ENCODE data around the gene RAI1.

Gene RAI1

DNA sequence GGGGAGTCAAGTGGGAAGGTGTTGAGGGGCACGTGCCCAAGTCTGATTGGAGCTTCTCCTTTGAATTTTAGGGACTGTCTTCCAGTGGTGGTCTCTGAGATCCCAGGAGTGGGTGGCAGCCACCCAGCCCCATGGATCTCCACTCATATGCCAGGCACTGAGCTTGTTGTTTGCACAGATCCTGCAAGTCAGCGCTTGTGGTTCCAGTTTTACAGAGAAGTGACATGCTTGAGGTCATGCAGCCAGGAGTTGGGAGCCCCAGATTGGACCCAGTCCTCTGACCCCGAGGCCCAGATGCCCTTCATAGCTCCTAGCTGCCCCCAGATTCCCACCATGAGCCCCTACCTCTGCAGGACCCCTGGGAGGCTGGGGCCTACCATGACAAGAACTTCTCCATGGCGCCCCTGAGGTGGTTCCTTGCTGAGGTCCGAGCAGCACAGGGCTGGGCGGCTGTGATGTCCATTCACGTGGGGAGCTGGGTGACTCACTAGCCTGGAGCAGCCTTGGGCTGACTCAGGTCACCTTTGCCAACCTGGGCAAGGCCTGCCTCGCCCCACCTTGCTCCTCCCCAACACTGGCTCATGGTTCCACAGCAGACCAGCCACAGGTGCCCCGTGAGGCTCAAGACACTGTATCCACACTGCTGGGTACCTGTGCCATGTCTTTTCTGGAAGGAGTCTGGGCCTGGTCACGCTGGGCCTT lies 47.4 kb downstream of the RAI1 start:
- Histone ChIP-seq H3K4me2 (ENCODE audit: insufficient read depth, low read length, poor library complexity, severe bottlenecking) (no peak overlapping the region), H3K27ac (replicated peaks; ENCODE audit: low read length) (no peak overlapping the region), H3K4me1 (ENCODE audit: control insufficient read depth in 2 of 2, insufficient read depth in 1 of 2, low read depth in 1 of 2, low read length in 2 of 2) (peaks cover 14 to 43% of the 10 kb centered on the region in 2 donors)

DNA sequence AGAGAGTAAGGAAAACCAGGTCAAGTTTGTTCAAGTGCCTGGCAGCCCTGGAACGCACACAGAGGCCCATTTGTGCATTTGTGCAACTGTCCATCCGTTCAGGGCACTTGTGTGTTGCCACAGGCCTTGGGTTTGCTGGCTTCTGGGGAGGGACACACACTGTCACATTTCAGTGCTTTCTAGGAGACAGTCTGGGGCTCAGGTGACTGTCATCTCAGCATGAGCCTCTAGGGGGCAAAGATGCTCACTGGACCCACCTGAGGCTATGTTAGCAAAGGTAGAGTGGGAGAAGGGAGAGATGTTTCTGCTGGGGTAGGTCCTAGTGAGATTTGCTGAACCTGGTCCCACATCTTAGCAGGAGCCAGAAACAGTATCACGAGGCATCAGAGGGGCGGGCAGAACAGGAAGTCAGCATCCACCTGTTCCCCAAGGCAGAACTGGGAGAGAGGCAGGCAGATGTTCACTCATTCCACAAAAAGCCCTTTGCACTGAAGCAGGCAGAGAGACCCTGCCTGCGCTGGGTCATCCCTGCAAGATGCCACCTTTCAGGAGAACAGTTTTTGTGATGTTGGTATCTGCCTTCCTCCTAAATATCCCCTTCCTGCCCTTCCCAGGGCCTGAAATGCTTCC lies 48.5 kb downstream of the RAI1 start:
- no peak overlapping the region for H2AFZ ChIP-seq (ENCODE audit: low read length)
- no peak overlapping the region for H3K4me3 ChIP-seq (ENCODE audit: low read length in 2 of 2)
- H2BK12ac ChIP-seq (ENCODE audit: low read length), result no peak overlapping the region
- no peak overlapping the region for H3K4ac ChIP-seq (ENCODE audit: low read length)
- H3K9ac ChIP-seq (ENCODE audit: low read depth, low read length, poor library complexity), result no peak overlapping the region
- peaks cover 0 to 2% (median 0%) of the 10 kb centered on the region in 3 experiments for H3K27me3 ChIP-seq (ENCODE audit: control insufficient read depth in 3 of 3, insufficient read depth in 3 of 3, low read depth in 1 of 3, low read length in 3 of 3)
- H2BK5ac ChIP-seq (ENCODE audit: low read length), result no peak overlapping the region
- H3K23ac ChIP-seq (ENCODE audit: low read depth, low read length, poor library complexity), result no peak overlapping the region
- H3K4me2 ChIP-seq (ENCODE audit: insufficient read depth, low read length, poor library complexity, severe bottlenecking), result no peak overlapping the region
- no CpG with 5 or more reads among the region's 5 CpGs for WGBS, 2 donors (ENCODE audit: extremely low coverage in 2 of 2, insufficient read length in 2 of 2, insufficient replicate concordance in 1 of 2)
- no peak overlapping the region for H2BK15ac ChIP-seq (ENCODE audit: low read length)
- no peaks in the 10 kb centered on the region for H3K9me3 ChIP-seq (replicated peaks in 1 of 2; ENCODE audit: control insufficient read depth in 2 of 2, insufficient read depth in 1 of 2, low read depth in 1 of 2, low read length in 2 of 2)
- no peak overlapping the region for H3K18ac ChIP-seq (ENCODE audit: low read length)
- no peak overlapping the region for H4K91ac ChIP-seq (ENCODE audit: low read depth, low read length, poor library complexity)
- H2AK5ac ChIP-seq (ENCODE audit: low read depth, low read length), result no peak overlapping the region
- H3K79me1 ChIP-seq (ENCODE audit: low read depth, low read length), result peaks cover 35% of the 10 kb centered on the region
- no peak for DNase-seq (ENCODE audit: low spot score)
- H3K14ac ChIP-seq (ENCODE audit: low read length), result no peak overlapping the region
- no peak overlapping the region for H3K27ac ChIP-seq (replicated peaks; ENCODE audit: low read length)
- H4K8ac ChIP-seq (ENCODE audit: low read depth, low read length), result no peak overlapping the region
- H3K36me3 ChIP-seq (replicated peaks in 1 of 2; ENCODE audit: control insufficient read depth in 2 of 2, insufficient read depth in 2 of 2, low read length in 2 of 2), result peaks cover 12 to 60% of the 10 kb centered on the region in 2 donors
- H2BK120ac ChIP-seq (ENCODE audit: low read depth, low read length), result no peak overlapping the region
- H3K4me1 ChIP-seq (ENCODE audit: control insufficient read depth in 2 of 2, insufficient read depth in 1 of 2, low read depth in 1 of 2, low read length in 2 of 2), result peaks cover 14 to 43% of the 10 kb centered on the region in 2 donors

More for the DNA sequence above, 47.4 kb downstream of the RAI1 start:
- H2BK12ac ChIP-seq (ENCODE audit: low read length), result no peak overlapping the region
- no peak overlapping the region for H3K4ac ChIP-seq (ENCODE audit: low read length)
- H4K91ac ChIP-seq (ENCODE audit: low read depth, low read length, poor library complexity), result no peak overlapping the region
- H2BK120ac ChIP-seq (ENCODE audit: low read depth, low read length), result no peak overlapping the region
- H2AK5ac ChIP-seq (ENCODE audit: low read depth, low read length), result peak overlapping the region; percentile 25
- H3K9me3 ChIP-seq (replicated peaks in 1 of 2; ENCODE audit: control insufficient read depth in 2 of 2, insufficient read depth in 1 of 2, low read depth in 1 of 2, low read length in 2 of 2), result no peaks in the 10 kb centered on the region
- H3K18ac ChIP-seq (ENCODE audit: low read length), result no peak overlapping the region
- H2BK5ac ChIP-seq (ENCODE audit: low read length), result peak overlapping the region; percentile 84
- no CpG with 5 or more reads among the region's 10 CpGs for WGBS, 2 donors (ENCODE audit: extremely low coverage in 2 of 2, insufficient read length in 2 of 2, insufficient replicate concordance in 1 of 2)
- H3K9ac ChIP-seq (ENCODE audit: low read depth, low read length, poor library complexity), result no peak overlapping the region
- H3K14ac ChIP-seq (ENCODE audit: low read length), result no peak overlapping the region
- no peak overlapping the region for H2BK15ac ChIP-seq (ENCODE audit: low read length)
- H2AFZ ChIP-seq (ENCODE audit: low read length), result no peak overlapping the region
- peaks cover 35% of the 10 kb centered on the region for H3K79me1 ChIP-seq (ENCODE audit: low read depth, low read length)
- DNase-seq (ENCODE audit: low spot score), result no peak
- no peak overlapping the region for H3K23ac ChIP-seq (ENCODE audit: low read depth, low read length, poor library complexity)
- peaks cover 0 to 2% (median 0%) of the 10 kb centered on the region in 3 experiments for H3K27me3 ChIP-seq (ENCODE audit: control insufficient read depth in 3 of 3, insufficient read depth in 3 of 3, low read depth in 1 of 3, low read length in 3 of 3)
- H4K8ac ChIP-seq (ENCODE audit: low read depth, low read length), result no peak overlapping the region
- H3K36me3 ChIP-seq (replicated peaks in 1 of 2; ENCODE audit: control insufficient read depth in 2 of 2, insufficient read depth in 2 of 2, low read length in 2 of 2), result peaks cover 12 to 55% of the 10 kb centered on the region in 2 donors
- H3K4me3 ChIP-seq (ENCODE audit: low read length in 2 of 2), result no peak overlapping the region

DNA sequence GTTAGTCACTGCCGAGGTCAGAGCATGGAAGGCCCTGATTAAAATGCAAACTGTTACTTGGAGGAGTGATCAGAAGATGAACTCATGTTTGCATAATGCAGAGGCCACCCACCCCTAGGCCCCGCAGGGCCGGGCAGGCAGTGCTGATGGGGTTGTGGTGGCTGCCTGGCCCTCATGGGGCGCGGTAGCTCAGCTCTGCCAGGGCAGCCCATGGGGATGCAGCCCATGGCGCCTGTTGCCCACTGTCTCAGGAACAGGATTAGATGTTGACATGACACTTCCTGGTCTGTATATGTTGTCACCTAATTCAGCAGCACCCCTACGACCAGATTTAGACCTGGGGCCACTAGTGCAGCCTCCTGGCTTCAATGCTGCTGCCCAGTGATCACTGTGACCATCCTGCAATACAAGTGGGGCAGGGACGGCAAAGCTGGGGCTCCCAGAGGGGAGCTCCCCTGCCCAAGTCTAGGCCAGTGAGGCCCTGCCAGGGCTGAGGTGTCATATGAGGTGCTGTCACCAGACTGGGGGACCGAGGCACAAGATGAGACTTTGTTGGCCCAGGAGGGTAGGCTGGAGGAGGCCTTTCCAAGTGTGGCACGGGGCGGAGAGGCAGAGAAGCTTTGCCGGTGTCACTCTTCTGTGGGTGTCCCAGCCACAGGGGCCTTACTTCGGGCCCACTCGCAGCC lies 49.1 kb downstream of the RAI1 start:
- peaks cover 35% of the 10 kb centered on the region for H3K79me1 ChIP-seq (ENCODE audit: low read depth, low read length)
- peaks cover 12 to 60% of the 10 kb centered on the region in 2 donors for H3K36me3 ChIP-seq (replicated peaks in 1 of 2; ENCODE audit: control insufficient read depth in 2 of 2, insufficient read depth in 2 of 2, low read length in 2 of 2)
- no peak overlapping the region for H3K9ac ChIP-seq (ENCODE audit: low read depth, low read length, poor library complexity)
- H2BK12ac ChIP-seq (ENCODE audit: low read length), result no peak overlapping the region
- DNase-seq (ENCODE audit: low spot score), result no peak
- H3K27me3 ChIP-seq (ENCODE audit: control insufficient read depth in 3 of 3, insufficient read depth in 3 of 3, low read depth in 1 of 3, low read length in 3 of 3), result peaks cover 0 to 2% (median 0%) of the 10 kb centered on the region in 3 experiments
- WGBS, 2 donors (ENCODE audit: extremely low coverage in 2 of 2, insufficient read length in 2 of 2, insufficient replicate concordance in 1 of 2), result no CpG with 5 or more reads among the region's 14 CpGs
- no peak overlapping the region for H4K8ac ChIP-seq (ENCODE audit: low read depth, low read length)
- no peak overlapping the region for H3K18ac ChIP-seq (ENCODE audit: low read length)
- no peak overlapping the region for H3K14ac ChIP-seq (ENCODE audit: low read length)
- H3K23ac ChIP-seq (ENCODE audit: low read depth, low read length, poor library complexity), result peak overlapping the region; percentile 92
- no peak overlapping the region for H4K91ac ChIP-seq (ENCODE audit: low read depth, low read length, poor library complexity)
- no peak overlapping the region for H3K4ac ChIP-seq (ENCODE audit: low read length)
- H2BK5ac ChIP-seq (ENCODE audit: low read length), result no peak overlapping the region
- no peak overlapping the region for H2BK120ac ChIP-seq (ENCODE audit: low read depth, low read length)
- no peak overlapping the region for H3K27ac ChIP-seq (replicated peaks; ENCODE audit: low read length)
- H2AK5ac ChIP-seq (ENCODE audit: low read depth, low read length), result no peak overlapping the region
- H3K4me1 ChIP-seq (ENCODE audit: control insufficient read depth in 2 of 2, insufficient read depth in 1 of 2, low read depth in 1 of 2, low read length in 2 of 2), result peaks cover 13 to 38% of the 10 kb centered on the region in 2 donors
- H2AFZ ChIP-seq (ENCODE audit: low read length), result no peak overlapping the region
- no peak overlapping the region for H3K4me2 ChIP-seq (ENCODE audit: insufficient read depth, low read length, poor library complexity, severe bottlenecking)
- no peak overlapping the region for H3K4me3 ChIP-seq (ENCODE audit: low read length in 2 of 2)
- no peaks in the 10 kb centered on the region for H3K9me3 ChIP-seq (replicated peaks in 1 of 2; ENCODE audit: control insufficient read depth in 2 of 2, insufficient read depth in 1 of 2, low read depth in 1 of 2, low read length in 2 of 2)
- H2BK15ac ChIP-seq (ENCODE audit: low read length), result no peak overlapping the region

DNA sequence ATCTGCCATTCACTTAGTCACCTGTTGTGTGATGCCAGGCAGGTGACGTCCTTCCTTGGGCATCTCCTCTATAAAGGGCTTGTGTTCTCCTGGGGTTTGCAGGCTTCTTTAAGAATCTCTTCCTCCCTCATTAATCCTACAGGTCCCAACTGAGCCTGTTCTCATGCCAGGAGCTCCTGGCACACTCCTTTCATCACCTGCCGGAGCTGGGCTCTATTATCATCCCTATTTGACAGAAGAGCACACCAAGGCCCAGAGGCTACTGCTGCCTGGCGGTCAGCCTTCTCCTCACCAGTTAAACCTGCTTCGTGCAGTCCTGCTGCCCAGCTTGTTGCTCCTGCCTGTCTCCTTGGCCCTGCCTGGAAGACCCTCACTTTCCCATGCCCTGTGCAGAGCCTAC lies 51.2 kb downstream of the RAI1 start:
- Histone ChIP-seq H3K9me3 (replicated peaks in 1 of 2; ENCODE audit: control insufficient read depth in 2 of 2, insufficient read depth in 1 of 2, low read depth in 1 of 2, low read length in 2 of 2) (no peaks in the 10 kb centered on the region), H2BK12ac (ENCODE audit: low read length) (no peak overlapping the region), H3K36me3 (replicated peaks in 1 of 2; ENCODE audit: control insufficient read depth in 2 of 2, insufficient read depth in 2 of 2, low read length in 2 of 2) (peaks cover 11 to 55% of the 10 kb centered on the region in 2 donors), H3K4me3 (ENCODE audit: low read length in 2 of 2) (no peak overlapping the region), H3K18ac (ENCODE audit: low read length) (no peak overlapping the region), H2BK15ac (ENCODE audit: low read length) (no peak overlapping the region), H2BK5ac (ENCODE audit: low read length) (no peak overlapping the region), H3K9ac (ENCODE audit: low read depth, low read length, poor library complexity) (no peak overlapping the region), H3K4me2 (ENCODE audit: insufficient read depth, low read length, poor library complexity, severe bottlenecking) (no peak overlapping the region), H4K8ac (ENCODE audit: low read depth, low read length) (no peak overlapping the region), H2AFZ (ENCODE audit: low read length) (no peak overlapping the region), H4K91ac (ENCODE audit: low read depth, low read length, poor library complexity) (no peak overlapping the region), H3K4me1 (ENCODE audit: control insufficient read depth in 2 of 2, insufficient read depth in 1 of 2, low read depth in 1 of 2, low read length in 2 of 2) (peaks cover 3 to 30% of the 10 kb centered on the region in 2 donors), H2AK5ac (ENCODE audit: low read depth, low read length) (no peak overlapping the region), H3K27me3 (ENCODE audit: control insufficient read depth in 3 of 3, insufficient read depth in 3 of 3, low read depth in 1 of 3, low read length in 3 of 3) (no peaks in the 10 kb centered on the region), H3K4ac (ENCODE audit: low read length) (no peak overlapping the region), H3K79me1 (ENCODE audit: low read depth, low read length) (peaks cover 36% of the 10 kb centered on the region), H3K27ac (replicated peaks; ENCODE audit: low read length) (no peak overlapping the region), H3K23ac (ENCODE audit: low read depth, low read length, poor library complexity) (no peak overlapping the region), H2BK120ac (ENCODE audit: low read depth, low read length) (no peak overlapping the region), H3K14ac (ENCODE audit: low read length) (no peak overlapping the region)
- no CpG with 5 or more reads among the region's 4 CpGs for WGBS, 2 donors (ENCODE audit: extremely low coverage in 2 of 2, insufficient read length in 2 of 2, insufficient replicate concordance in 1 of 2)
- no peak for DNase-seq (ENCODE audit: low spot score)

All from neuronal stem cell (in vitro differentiated cells).